VCaP (cell line): ENCODE results near the gene SLC39A10.
"Not testable (repeated sequence)": the region's sequence is repeated elsewhere in the genome, so short reads cannot be mapped to it uniquely, and the experiment has no call there.

ENCODE experiments used
- H3K27ac ChIP-seq: fragments of 450-650 bp; 2 replicates; pipeline ENCODE4 v1.5.1; 2017
- CTCF ChIP-seq: fragments of 450-650 bp; conservative IDR thresholded peaks from 2 replicates; pipeline ENCODE4 v1.5.1; 2017; ENCODE audit warnings: mild to moderate bottlenecking, moderate library complexity

SLC39A10 gene

GRCh38 chr2:195663007-195663406, 6.0 kb downstream of the SLC39A10 start:
- TF ChIP-seq CTCF, result no peak
- H3K27ac ChIP-seq, result no peak overlapping the region

DNA sequence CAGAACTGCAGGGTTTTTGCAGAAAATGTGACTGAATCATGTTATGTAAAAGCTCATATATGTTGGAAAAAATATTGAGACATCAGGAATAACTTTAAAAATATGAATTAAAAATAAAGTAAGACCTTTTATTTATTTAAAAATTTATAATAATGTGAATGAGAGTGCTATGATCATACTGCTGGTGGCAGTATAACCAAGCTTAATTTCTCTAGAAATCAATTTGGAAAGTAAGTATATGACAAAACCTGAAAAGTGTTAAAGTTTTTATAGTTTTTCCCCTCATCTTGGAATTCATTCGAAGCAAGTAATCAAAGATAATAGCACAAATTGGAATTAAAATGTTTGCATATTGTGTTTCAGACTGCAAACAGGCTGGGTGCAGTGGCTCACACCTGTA, 7.5 kb downstream of the SLC39A10 start:
- TF ChIP-seq CTCF, result peak; percentile 60
- H3K27ac ChIP-seq, result no peak overlapping the region

- H3K27ac ChIP-seq, result not testable (repeated sequence)
These were observed 8.1 kb downstream of the SLC39A10 start for GRCh38 chr2:195665153-195665552.

DNA sequence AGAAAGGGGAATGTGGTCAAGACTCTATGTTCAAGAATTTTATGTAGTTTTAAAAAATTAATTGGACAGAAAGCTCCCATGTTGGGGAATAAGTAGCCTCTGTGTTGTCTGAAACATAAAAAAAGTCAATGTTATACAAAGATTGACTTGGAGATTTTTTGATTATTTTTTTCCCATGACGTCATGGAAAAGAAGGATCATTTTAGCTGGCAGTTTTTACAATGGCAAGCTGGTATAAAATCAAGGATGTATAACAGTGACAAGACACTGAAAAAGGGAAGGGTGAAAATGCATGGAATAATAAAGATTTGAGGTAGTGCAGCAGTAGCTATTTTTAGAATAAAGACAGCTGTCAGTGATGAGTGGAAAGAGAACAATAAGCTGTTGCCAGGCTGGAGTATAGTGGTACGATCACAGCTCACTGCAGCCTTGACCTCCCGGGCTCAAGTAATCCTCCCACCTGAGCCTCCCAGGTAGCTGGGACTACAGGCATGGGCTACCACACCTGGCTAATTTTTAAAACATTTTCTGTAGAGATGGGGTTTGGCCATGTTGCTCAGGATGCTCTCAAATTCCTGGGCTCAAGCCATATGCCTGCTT, 9.2 kb downstream of the SLC39A10 start:
- no peak overlapping the region for H3K27ac ChIP-seq
- TF ChIP-seq CTCF, result no peak

DNA sequence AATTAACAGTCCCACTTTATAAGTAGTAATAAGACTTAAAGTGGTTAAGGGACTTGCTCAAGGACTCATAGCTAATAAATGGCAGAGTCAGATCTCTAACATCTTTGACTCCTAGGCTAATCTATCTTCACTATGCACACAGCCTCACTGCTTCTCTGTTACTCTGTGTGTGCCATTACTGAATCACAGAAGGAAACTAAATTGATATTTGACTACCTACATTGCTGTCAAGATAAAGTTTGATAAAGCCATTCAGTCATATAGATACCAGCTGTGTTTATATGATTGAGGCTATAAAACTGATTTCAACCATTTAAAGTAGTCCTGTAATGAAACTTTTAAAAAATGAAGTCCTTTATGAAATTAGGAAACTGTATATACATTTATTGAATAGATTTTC, 10.9 kb downstream of the SLC39A10 start:
- no peak overlapping the region for H3K27ac ChIP-seq
- TF ChIP-seq CTCF, result no peak

- H3K27ac ChIP-seq, result no peak overlapping the region
- no peak for TF ChIP-seq CTCF
These were observed 13.2 kb downstream of the SLC39A10 start for GRCh38 chr2:195670191-195670590.

DNA sequence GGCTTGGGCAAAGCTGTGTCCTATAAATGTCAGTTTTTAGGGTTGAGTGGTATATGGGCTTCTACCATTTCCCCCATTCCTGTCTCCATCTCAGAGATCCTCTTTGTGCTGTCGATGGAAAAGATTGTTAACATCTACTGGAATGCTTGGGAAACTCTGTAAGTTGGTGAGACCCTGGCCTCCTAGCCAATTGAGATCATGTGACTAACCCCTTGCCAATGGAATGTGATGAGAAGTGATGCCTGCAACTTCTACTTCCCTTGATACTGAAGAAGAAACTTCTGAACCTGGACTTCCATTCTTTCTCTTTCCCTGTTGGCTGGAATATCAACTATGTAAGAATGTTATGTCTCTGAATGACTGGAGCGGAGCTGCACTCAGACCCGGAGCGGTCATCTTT, 14.5 kb downstream of the SLC39A10 start:
- no peak for TF ChIP-seq CTCF
- no peak overlapping the region for H3K27ac ChIP-seq

DNA sequence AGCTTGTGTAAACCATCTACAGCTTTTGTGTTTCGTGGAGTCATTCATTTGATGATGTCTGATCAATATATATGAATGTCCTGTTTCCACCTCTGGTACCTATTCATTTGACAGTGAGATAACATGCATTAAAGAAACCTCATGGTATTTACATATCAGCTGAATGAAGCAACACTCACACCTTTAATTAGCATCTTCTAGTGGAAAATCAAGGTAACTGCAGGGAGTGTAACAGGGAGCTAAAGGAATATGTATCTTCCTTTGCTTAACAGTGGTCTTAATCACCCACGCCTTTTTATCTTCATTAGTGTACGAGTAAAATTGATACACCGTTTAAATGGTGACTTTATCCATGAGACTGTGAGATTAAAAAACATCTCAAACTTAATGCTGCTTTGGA, 15.6 kb downstream of the SLC39A10 start:
- peak; percentile 51 for TF ChIP-seq CTCF
- H3K27ac ChIP-seq, result no peak overlapping the region
